VCaP (cell line): Measurements from ENCODE around the gene ATP6V1F.

Source experiments
- H3K27ac ChIP-seq: fragments of 450-650 bp; 2 replicates; pipeline ENCODE4 v1.5.1; 2017
- TF ChIP-seq, protein P1 (sequence below): fragments of 450-650 bp; conservative IDR thresholded peaks from 2 replicates; pipeline ENCODE4 v1.5.1; 2017; ENCODE audit warnings: mild to moderate bottlenecking, moderate library complexity

Gene ATP6V1F

GRCh38 chr7:128836729-128837348 is 25.8 kb upstream of the ATP6V1F start:
- H3K27ac ChIP-seq = no peak overlapping the region
- TF ChIP-seq, protein P1, sequence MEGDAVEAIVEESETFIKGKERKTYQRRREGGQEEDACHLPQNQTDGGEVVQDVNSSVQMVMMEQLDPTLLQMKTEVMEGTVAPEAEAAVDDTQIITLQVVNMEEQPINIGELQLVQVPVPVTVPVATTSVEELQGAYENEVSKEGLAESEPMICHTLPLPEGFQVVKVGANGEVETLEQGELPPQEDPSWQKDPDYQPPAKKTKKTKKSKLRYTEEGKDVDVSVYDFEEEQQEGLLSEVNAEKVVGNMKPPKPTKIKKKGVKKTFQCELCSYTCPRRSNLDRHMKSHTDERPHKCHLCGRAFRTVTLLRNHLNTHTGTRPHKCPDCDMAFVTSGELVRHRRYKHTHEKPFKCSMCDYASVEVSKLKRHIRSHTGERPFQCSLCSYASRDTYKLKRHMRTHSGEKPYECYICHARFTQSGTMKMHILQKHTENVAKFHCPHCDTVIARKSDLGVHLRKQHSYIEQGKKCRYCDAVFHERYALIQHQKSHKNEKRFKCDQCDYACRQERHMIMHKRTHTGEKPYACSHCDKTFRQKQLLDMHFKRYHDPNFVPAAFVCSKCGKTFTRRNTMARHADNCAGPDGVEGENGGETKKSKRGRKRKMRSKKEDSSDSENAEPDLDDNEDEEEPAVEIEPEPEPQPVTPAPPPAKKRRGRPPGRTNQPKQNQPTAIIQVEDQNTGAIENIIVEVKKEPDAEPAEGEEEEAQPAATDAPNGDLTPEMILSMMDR = no peak

DNA sequence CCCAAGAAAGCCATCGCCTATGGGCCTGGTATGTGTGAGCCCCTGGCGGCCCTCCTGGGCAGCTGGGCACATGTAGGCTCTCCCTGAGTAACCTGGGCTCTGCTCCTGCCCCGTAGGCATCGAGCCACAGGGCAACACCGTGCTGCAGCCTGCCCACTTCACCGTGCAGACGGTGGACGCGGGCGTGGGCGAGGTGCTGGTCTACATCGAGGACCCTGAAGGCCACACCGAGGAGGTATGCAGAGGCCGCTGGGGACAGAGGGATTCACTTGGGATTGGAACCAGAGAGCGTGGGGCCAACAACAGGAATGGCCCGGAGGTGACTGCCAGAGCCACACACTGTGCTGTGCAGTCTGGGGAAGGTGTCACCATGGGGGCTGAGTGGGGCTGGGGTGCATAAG is 25.1 kb upstream of the ATP6V1F start:
- TF ChIP-seq, protein P1 = no peak

DNA sequence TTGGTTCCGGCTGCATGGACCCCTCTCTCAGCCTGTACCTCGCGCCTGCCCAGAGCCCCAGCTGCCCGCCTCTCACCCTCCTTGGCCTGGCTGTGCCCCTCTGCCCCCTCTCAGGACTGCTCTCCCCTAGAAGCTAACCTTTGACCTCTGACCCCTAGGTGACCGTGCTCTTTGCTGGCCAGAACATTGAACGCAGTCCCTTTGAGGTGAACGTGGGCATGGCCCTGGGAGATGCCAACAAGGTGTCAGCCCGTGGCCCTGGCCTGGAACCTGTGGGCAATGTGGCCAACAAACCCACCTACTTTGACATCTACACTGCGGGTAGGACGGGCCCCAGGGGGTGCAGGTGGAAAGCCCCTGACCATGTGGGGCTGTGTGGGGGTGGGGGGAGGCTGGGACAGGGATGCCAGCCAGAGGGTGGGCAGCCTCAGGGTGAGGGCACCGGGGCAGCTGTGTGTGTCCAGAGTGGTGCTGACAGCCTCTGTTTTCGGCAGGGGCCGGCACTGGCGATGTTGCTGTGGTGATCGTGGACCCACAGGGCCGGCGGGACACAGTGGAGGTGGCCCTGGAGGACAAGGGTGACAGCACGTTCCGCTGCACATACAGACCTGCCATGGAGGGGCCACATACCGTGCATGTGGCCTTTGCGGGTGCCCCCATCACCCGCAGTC is 24.4 kb upstream of the ATP6V1F start:
- TF ChIP-seq, protein P1 = no peak
- H3K27ac ChIP-seq = no peak overlapping the region

More for the DNA sequence above, 25.1 kb upstream of the ATP6V1F start:
- no peak overlapping the region for H3K27ac ChIP-seq

- no peak overlapping the region for H3K27ac ChIP-seq
- TF ChIP-seq, protein P1 = no peak
These were observed 23.5 kb upstream of the ATP6V1F start for GRCh38 chr7:128838981-128839731.

GRCh38 chr7:128839751-128840177 is 22.9 kb upstream of the ATP6V1F start:
- no peak overlapping the region for H3K27ac ChIP-seq
- TF ChIP-seq, protein P1 = no peak

DNA sequence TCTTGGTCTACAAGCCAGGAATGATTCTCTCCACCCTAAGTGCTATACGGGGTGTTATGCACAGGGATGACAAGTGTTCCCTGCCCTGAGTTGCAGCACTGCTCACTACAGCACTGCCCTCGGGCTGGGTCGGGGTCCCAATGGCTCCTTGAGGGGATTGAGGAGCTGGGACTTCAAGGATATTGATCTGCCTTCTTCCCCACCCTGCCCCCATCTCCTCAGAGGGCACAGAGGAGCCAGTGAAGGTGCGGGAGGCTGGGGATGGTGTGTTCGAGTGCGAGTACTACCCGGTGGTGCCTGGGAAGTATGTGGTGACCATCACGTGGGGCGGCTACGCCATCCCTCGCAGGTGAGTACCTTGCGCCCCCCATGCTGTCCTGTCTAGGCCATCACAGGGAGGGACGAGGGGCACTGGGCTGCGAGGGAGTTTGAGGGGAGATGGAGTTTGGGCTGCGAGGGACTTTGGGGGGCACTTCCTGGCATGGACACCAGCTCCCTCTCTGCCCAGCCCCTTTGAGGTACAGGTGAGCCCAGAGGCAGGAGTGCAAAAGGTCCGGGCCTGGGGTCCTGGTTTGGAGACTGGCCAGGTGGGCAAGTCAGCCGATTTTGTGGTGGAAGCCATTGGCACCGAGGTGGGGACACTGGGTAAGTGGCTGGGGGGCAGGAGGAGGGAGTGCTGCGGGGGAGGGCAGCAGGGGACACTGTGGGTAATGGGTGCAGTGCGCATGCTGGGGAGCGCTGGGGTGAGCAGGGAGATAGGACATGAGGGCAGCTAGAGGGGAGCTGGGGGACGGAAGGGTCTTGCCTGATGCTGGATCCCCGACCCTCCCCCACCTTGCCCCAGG is 22.1 kb upstream of the ATP6V1F start:
- TF ChIP-seq, protein P1 = no peak
- no peak overlapping the region for H3K27ac ChIP-seq
